GM12864 (cell line): ENCODE results near the gene ANKIB1.

ENCODE experiments used
- DNase-seq: peaks from one replicate; pipeline ENCODE4 v3.0.0-alpha.2; 2011; ENCODE audit warnings: low read depth
- H3K4me3 ChIP-seq: 2 replicates; pipeline ENCODE4 v1.5.1; 2011; ENCODE audit warnings: mild to moderate bottlenecking, low read depth, low read length, control low read depth
- TF ChIP-seq, protein P1 (sequence below): IDR thresholded peaks from 2 replicates; pipeline ENCODE4 v1.5.1; 2011; ENCODE audit warnings: low read depth, mild to moderate bottlenecking, moderate library complexity, low read length, control low read depth, inconsistent platforms; ENCODE audit errors: missing control alignments

Gene ANKIB1

DNA sequence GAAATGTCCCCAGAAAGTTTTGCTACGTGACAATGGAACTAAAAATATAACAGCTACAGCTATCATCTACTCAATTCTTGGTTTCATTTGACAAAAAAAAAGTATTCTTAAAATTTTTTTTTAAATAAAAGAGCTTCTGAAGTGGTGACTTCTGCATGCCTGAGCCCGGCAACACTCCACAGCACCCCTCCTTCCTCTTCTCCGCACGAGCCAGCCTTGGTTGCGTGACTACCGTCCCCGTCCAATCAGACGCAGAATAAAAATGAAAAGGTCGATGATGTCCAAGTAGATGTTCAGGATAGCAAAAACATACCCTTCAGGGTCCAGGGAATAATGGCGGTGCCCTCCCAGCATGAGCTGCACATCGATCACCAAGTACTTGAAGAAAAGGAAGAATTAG lies 167.0 kb downstream of the ANKIB1 start:
- TF ChIP-seq, protein P1, sequence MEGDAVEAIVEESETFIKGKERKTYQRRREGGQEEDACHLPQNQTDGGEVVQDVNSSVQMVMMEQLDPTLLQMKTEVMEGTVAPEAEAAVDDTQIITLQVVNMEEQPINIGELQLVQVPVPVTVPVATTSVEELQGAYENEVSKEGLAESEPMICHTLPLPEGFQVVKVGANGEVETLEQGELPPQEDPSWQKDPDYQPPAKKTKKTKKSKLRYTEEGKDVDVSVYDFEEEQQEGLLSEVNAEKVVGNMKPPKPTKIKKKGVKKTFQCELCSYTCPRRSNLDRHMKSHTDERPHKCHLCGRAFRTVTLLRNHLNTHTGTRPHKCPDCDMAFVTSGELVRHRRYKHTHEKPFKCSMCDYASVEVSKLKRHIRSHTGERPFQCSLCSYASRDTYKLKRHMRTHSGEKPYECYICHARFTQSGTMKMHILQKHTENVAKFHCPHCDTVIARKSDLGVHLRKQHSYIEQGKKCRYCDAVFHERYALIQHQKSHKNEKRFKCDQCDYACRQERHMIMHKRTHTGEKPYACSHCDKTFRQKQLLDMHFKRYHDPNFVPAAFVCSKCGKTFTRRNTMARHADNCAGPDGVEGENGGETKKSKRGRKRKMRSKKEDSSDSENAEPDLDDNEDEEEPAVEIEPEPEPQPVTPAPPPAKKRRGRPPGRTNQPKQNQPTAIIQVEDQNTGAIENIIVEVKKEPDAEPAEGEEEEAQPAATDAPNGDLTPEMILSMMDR: no peak
- H3K4me3 ChIP-seq: no peak overlapping the region
- no peak for DNase-seq

DNA sequence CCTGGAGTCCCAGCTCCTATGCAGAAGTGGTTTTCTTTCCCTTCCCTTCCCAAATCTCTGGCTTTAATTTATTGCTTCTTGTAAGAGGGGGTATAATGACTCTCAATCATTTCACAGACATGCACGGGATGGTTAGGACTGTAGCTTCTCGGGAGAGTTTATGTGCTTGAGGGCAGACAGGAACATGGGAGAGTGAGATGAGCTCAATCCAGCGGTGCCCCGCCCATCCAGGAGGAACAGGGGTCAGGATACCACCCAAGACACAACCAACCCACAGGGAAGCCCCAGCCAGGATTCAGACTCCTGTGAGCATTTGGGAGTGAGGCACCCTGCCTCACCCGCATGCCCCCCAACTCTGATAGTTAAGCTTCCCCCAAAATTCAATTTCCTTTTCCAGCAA lies 167.8 kb downstream of the ANKIB1 start:
- H3K4me3 ChIP-seq: no peak overlapping the region
- no peak for DNase-seq
- TF ChIP-seq, protein P1: no peak

DNA sequence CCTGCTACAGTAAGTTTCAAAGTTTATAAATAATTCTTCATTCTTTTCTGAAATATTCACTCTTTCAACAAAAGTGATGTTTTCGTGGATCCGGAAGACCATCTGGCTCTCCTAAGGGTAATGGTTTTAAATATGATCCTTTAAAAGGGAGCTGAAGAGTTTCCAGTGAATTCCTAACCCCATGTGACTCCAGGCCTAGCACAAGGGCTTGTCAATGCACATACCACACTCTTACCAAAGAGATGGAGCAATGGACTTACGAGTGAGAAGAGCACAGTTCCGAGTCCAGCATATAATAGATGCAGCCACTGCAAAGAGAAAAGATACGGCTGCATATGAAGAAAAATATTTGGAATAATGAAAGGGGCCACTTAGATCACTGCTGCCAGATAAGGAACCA lies 169.5 kb downstream of the ANKIB1 start:
- DNase-seq: no peak
- no peak overlapping the region for H3K4me3 ChIP-seq
- TF ChIP-seq, protein P1: no peak

DNA sequence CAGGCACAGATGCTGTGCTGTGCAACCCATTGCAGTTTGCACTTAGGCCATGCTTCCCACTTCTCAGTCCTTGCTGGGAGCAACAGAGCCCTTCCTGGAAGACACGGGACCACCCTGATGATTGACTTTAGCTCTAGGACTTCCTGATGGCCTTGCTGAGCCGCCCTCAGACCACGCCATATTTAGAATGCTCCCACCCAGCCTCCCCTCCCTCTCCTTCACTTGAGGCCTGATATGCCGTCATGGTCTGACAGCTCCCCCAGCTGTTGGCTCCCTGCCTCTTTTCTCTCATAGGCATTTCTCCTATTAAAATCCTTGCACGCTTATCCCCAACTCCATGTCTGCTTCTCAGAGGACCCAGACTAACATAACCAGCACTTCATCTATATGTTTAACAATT lies 172.1 kb downstream of the ANKIB1 start:
- no peak overlapping the region for H3K4me3 ChIP-seq
- DNase-seq: no peak
- TF ChIP-seq, protein P1: no peak

DNA sequence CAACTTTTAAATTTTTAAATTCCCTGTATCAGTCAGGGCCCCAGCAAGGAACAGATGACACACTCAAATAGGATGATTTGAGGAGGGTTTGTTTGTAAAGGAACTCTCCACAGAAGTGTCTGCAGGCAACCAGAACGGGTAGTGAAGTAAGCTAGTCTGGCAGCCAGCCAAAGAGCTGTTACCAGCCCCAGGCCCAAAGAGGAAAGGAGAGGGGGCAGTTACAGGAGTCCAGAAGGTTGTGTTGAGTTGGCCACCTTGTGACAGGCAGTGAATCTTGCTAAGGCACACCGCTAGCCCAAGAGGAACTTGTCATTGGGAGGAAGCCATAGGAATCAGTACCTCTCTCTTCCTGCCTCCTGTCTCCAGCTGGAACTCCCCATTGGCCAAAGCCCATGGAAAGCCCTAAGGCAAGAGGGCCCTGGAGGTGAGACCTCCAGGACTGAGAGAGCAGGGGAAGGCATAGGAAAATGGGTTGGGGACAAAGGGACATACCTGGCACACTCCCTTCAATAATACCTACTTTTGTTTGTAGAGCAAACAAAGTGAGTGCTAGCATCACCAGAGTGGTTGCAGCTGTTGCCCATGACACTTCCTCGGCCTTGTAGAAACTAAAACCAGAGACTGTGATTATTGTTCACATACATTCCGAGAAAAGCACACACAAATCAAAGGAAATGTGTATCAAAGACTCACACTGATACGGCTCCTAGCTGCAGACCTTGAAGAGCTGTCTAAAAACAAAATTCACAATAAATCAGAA lies 176.1 kb downstream of the ANKIB1 start:
- TF ChIP-seq, protein P1: no peak
- no peak overlapping the region for H3K4me3 ChIP-seq
- no peak for DNase-seq

DNA sequence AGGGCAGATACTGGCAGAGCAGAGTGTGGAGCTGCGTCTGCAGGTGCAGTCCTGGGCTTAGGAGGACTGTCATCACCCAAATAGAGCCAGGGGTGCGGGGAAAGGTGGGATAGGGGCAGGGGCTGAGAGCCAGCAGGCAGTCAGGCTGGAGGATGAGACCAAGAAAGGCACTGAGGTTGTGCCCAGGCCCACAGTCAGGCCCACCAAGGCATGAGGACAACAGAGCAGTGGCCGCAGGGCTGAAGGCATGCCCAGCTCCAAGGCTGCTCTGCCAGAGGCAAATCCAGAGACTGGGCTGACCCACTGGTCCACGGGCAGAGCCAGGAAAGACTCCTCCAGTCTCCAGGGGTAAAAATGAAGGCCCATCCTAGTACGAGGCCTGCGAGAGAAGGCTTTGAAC lies 177.2 kb downstream of the ANKIB1 start:
- TF ChIP-seq, protein P1: no peak
- H3K4me3 ChIP-seq: no peak overlapping the region
- DNase-seq: no peak

DNA sequence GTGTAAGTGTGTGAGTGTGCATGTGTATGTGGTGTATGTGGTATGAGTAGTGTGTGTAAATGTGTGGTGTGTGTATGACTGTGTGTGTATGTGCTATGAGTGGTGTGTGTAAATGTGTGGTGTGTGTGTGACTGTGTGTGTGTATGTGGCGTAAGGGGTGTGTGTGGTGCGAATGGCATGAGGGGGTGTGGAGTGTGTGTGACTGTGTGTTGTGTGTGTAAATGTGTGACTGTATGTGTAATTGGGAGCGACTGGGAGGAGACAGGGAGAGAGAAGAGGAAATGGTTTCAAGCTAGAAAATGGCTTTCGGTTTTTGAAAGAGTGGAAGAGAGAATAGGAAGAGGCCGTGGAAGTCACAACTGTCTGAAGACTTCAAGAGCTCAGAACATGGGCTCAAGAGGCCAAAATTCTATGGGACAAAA lies 177.9 kb downstream of the ANKIB1 start:
- no peak for DNase-seq
- TF ChIP-seq, protein P1: no peak
- no peak overlapping the region for H3K4me3 ChIP-seq
